KMS-11 (cell line): Measurements from ENCODE around the gene CD151.

Source experiments
- H2AFZ ChIP-seq: fragments of 200-600 bp; sonication (generic); 2 replicates; pipeline ENCODE4 v1.6.1; 2016; ENCODE audit warnings: antibody characterized with exemption, mixed run types, low read depth
- H3K27ac ChIP-seq: fragments of 200-600 bp; sonication (generic); 2 replicates; pipeline ENCODE4 v1.6.1; 2016; ENCODE audit warnings: mild to moderate bottlenecking, mixed run types
- H3K27me3 ChIP-seq: fragments of 200-600 bp; sonication (generic); 2 replicates; pipeline ENCODE4 v1.6.1; 2017; ENCODE audit warnings: mild to moderate bottlenecking, low read depth, mixed run types, moderate library complexity; ENCODE audit not compliant: insufficient read depth
- H3K36me3 ChIP-seq: fragments of 200-600 bp; sonication (generic); 2 replicates; pipeline ENCODE4 v1.6.1; 2017; ENCODE audit warnings: mild to moderate bottlenecking, mixed run types; ENCODE audit not compliant: insufficient read depth
- H3K4me1 ChIP-seq: fragments of 200-600 bp; sonication (generic); 2 replicates; pipeline ENCODE4 v1.6.1; 2016; ENCODE audit warnings: mild to moderate bottlenecking, low read depth, mixed run types; ENCODE audit not compliant: poor library complexity, severe bottlenecking
- H3K4me2 ChIP-seq: fragments of 200-600 bp; sonication (generic); 2 replicates; pipeline ENCODE4 v1.7.0; 2016; ENCODE audit warnings: mild to moderate bottlenecking, mixed run types
- H3K4me3 ChIP-seq: fragments of 200-600 bp; sonication (generic); IDR thresholded peaks from 2 replicates; pipeline ENCODE4 v1.6.1; 2017; ENCODE audit warnings: low read depth, low read length, mixed read lengths; ENCODE audit not compliant: insufficient read depth
- H3K79me2 ChIP-seq: fragments of 200-600 bp; sonication (generic); 2 replicates; pipeline ENCODE4 v1.6.1; 2016; ENCODE audit warnings: low read depth, mixed run types; ENCODE audit not compliant: insufficient read depth
- H3K9ac ChIP-seq: fragments of 200-600 bp; sonication (generic); 2 replicates; pipeline ENCODE4 v1.6.1; 2016; ENCODE audit warnings: mild to moderate bottlenecking, mixed run types
- H4K20me1 ChIP-seq: fragments of 200-600 bp; sonication (generic); 2 replicates; pipeline ENCODE4 v1.6.1; 2016; ENCODE audit warnings: mild to moderate bottlenecking, mixed run types; ENCODE audit not compliant: insufficient read depth
- CTCF ChIP-seq: fragments of 200-600 bp; sonication (generic); conservative IDR thresholded peaks from 2 replicates; pipeline ENCODE4 v1.6.1; 2017; ENCODE audit warnings: low read depth, mild to moderate bottlenecking, antibody characterized with exemption, low read length, moderate library complexity, mixed read lengths

Gene CD151

DNA sequence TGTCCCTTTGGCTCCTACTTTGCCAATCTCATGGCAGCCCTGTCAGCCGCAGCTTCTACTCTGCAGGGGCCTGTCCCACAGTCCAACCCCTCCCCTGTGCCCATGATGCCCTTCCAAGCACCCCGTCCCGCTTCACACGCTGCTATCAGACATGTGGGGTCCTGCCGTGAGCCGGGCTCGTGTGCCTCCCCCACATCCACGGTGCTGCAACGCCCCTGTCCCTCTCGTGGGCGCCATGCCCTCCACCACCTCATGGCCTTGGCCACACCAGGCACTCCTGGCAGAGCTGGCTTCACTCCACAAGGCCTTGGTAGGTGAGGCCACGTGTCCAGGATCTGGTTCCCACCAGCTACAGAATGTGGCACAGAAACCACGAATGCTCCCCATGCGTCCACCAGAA, 54.8 kb downstream of the CD151 start:
- Histone ChIP-seq H3K4me2 (no peak overlapping the region), H3K79me2 (no peaks in the 10 kb centered on the region), H4K20me1 (no peaks in the 10 kb centered on the region), H3K36me3 (no peaks in the 10 kb centered on the region), H3K27ac (no peak overlapping the region), H3K27me3 (no peaks in the 10 kb centered on the region), H3K4me1 (no peaks in the 10 kb centered on the region), H3K9ac (no peak overlapping the region), H3K4me3 (no peak overlapping the region), H2AFZ (no peak overlapping the region)
- no peak for TF ChIP-seq CTCF
